NCI-H146 treated with DMSO at 0.1 percent for 48 hours (cell line): ENCODE data around the gene LUC7L3.
A peak's percentile ranks its signal among the peaks of the same experiment; 100 is the strongest.
"Not testable (repeated sequence)": the region's sequence is repeated elsewhere in the genome, so short reads cannot be mapped to it uniquely, and the experiment has no call there.

Experiments used
- DNase-seq: peaks from one replicate; lab custom pipeline; 2025; ENCODE audit not compliant: unreplicated experiment; lab: John Stamatoyannopoulos, UW

The LUC7L3 gene

GRCh38 chr17:50781167-50781566 lies 61.8 kb downstream of the LUC7L3 start:
- DNase-seq = no peak

- peak; percentile 80 for DNase-seq
These were observed 63.8 kb downstream of the LUC7L3 start for GRCh38 chr17:50783193-50783660.

- DNase-seq = no peak
These were observed 64.5 kb downstream of the LUC7L3 start for GRCh38 chr17:50783905-50784304.

- no peak for DNase-seq
These were observed 65.7 kb downstream of the LUC7L3 start for GRCh38 chr17:50785126-50785525.

- no peak for DNase-seq
These were observed 66.7 kb downstream of the LUC7L3 start for GRCh38 chr17:50785946-50786570.

GRCh38 chr17:50787106-50787505 lies 67.7 kb downstream of the LUC7L3 start:
- no peak for DNase-seq

GRCh38 chr17:50790618-50791017 lies 71.2 kb downstream of the LUC7L3 start:
- DNase-seq = no peak

- DNase-seq = no peak
These were observed 72.7 kb downstream of the LUC7L3 start for GRCh38 chr17:50792132-50792531.

- DNase-seq = no peak
These were observed 73.6 kb downstream of the LUC7L3 start for GRCh38 chr17:50793007-50793406.

GRCh38 chr17:50794361-50794760 lies 75.0 kb downstream of the LUC7L3 start:
- no peak for DNase-seq

- DNase-seq = no peak
These were observed 77.9 kb downstream of the LUC7L3 start for GRCh38 chr17:50797135-50797810.

GRCh38 chr17:50798424-50799288 lies 79.3 kb downstream of the LUC7L3 start:
- no peak for DNase-seq

- no peak for DNase-seq
These were observed 80.2 kb downstream of the LUC7L3 start for GRCh38 chr17:50799582-50799981.

- DNase-seq = no peak
These were observed 80.8 kb downstream of the LUC7L3 start for GRCh38 chr17:50800196-50800700.

GRCh38 chr17:50802609-50803571 lies 83.5 kb downstream of the LUC7L3 start:
- no peak for DNase-seq

GRCh38 chr17:50803676-50804075 lies 84.3 kb downstream of the LUC7L3 start:
- no peak for DNase-seq

GRCh38 chr17:50804749-50805475 lies 85.5 kb downstream of the LUC7L3 start:
- DNase-seq = not testable (repeated sequence)

- DNase-seq = no peak
These were observed 86.1 kb downstream of the LUC7L3 start for GRCh38 chr17:50805486-50805885.
